Aorta (tissue), 5 donors: ENCODE results near the gene SUCNR1. TPM values are rescaled to one million over a fixed set of nuclear protein-coding genes. Genes with fewer than 3 reads are reported as not detected.
"Not testable (repeated sequence)": the region's sequence is repeated elsewhere in the genome, so short reads cannot be mapped to it uniquely, and the experiment has no call there.

Source experiments
- ATAC-seq: fragments of 200-7000 bp; cut with Tn5 transposase; one replicate; pipeline ENCODE4 v1.9.1; 2022; ENCODE audit warnings: moderate library complexity; ENCODE audit not compliant: low FRiP score
- DNase-seq, 2 donors: peaks; one replicate each; pipeline ENCODE4 v3.0.0-alpha.2; 2020
- H3K27ac ChIP-seq, 2 donors: one replicate each; pipeline ENCODE4 v1.5.1; 2013; ENCODE audit warnings: low read length in 2 of 2, mild to moderate bottlenecking in 2 of 2, moderate library complexity in 2 of 2, control low read depth in 1 of 2, inconsistent platforms in 1 of 2, low read depth in 1 of 2
- H3K27me3 ChIP-seq, 2 donors: one replicate each; pipeline ENCODE4 v1.6.1; 2013; ENCODE audit warnings: control low read depth in 1 of 2, low read length in 1 of 2, mild to moderate bottlenecking in 1 of 2, moderate library complexity in 1 of 2; ENCODE audit not compliant: insufficient read depth in 2 of 2, control insufficient read depth in 1 of 2
- H3K36me3 ChIP-seq, 2 donors: one replicate each; pipeline ENCODE4 v1.6.1; 2013; ENCODE audit warnings: control low read depth in 1 of 2, low read length in 1 of 2, mild to moderate bottlenecking in 1 of 2; ENCODE audit not compliant: insufficient read depth in 2 of 2, control insufficient read depth in 1 of 2
- H3K4me1 ChIP-seq, 2 donors: one replicate each; pipeline ENCODE4 v1.6.1; 2013; ENCODE audit warnings: low read length in 2 of 2, control low read depth in 1 of 2, mild to moderate bottlenecking in 1 of 2, moderate library complexity in 1 of 2; ENCODE audit not compliant: insufficient read depth in 2 of 2, control insufficient read depth in 1 of 2
- H3K4me3 ChIP-seq, 2 donors: one replicate each; pipeline ENCODE4 v1.5.1; 2013; ENCODE audit warnings: low read length in 2 of 2, control low read depth in 1 of 2, mild to moderate bottlenecking in 1 of 2
- H3K9me3 ChIP-seq: one replicate; pipeline ENCODE4 v1.6.1; 2013; ENCODE audit warnings: mild to moderate bottlenecking, low read length; ENCODE audit not compliant: control insufficient read depth
- WGBS, 2 donors: extraction: QIAGEN DNeasy Blood & Tissue Kit; methylation state at CpG; one replicate each; pipeline ENCODE4 v1.1.7; 2013; 5-methylcytosine and 5-hydroxymethylcytosine counted together
- intact Hi-C, 2 donors: fragments of 100-400 bp; cut with DNase I; formaldehyde crosslinking; loops; one replicate each; pipeline versions ENCODE4 v1.14.2 to v1.15.0; 2022
- polyA plus RNA-seq, 2 donors: library from polyadenylated mRNA; stranded (reverse); fragments of 200-250 nt; gene quantifications; one replicate each; pipeline ENCODE4 v1.2.3, GENCODE V29; 2013
- total RNA-seq, 2 donors: library from RNA; stranded (reverse); fragmentation: NEBNext Ultra II Directional; extraction: Animal tissue kit (Norgen Biotek cat#: 25700); gene quantifications; one replicate each; pipeline ENCODE4 v1.2.1, GENCODE V29; 2021
- donor health status: healthy with polysubstance abuse.
- donor health status: Bipolar disorder and iron deficiency.
- donor health status: DM: no; HTN: no; CAD: no.
- donor health status: DM: no; HTN: no; CAD: no.
- donor health status: DM: yes; HTN: yes; CAD: no.

The SUCNR1 gene
- total and polyA plus RNA-seq, 4 donors = 0.15 to 3.2 (median 1.1) TPM

GRCh38 chr3:151895478-151896241 is 22.2 kb downstream of the SUCNR1 start:
- DNase-seq (no peak), ATAC-seq (no peak)
- Histone ChIP-seq H3K4me1 (no peaks in the 10 kb centered on the region), H3K36me3 (no peaks in the 10 kb centered on the region), H3K27ac (no peak overlapping the region), H3K9me3 (no peaks in the 10 kb centered on the region), H3K4me3 (no peak overlapping the region), H3K27me3 (no peaks in the 10 kb centered on the region)
- WGBS, 2 donors = 61 to 69% methylated on average over 4 of the region's 4 CpGs
- intact Hi-C loops = no loop called here

GRCh38 chr3:151896246-151897012 is 23.0 kb downstream of the SUCNR1 start:
- Histone ChIP-seq H3K36me3 (no peaks in the 10 kb centered on the region), H3K27me3 (no peaks in the 10 kb centered on the region), H3K27ac (no peak overlapping the region), H3K4me1 (peaks cover 0 to 4% of the 10 kb centered on the region in 2 donors), H3K4me3 (no peak overlapping the region), H3K9me3 (no peaks in the 10 kb centered on the region)
- intact Hi-C loops = no loop called here
- DNase-seq (no peak), ATAC-seq (no peak)
- 54 to 60% methylated on average over 4 of the region's 4 CpGs for WGBS, 2 donors

GRCh38 chr3:151898121-151898520 is 24.7 kb downstream of the SUCNR1 start:
- no CpG with 5 or more reads among the region's 1 CpG for WGBS, 2 donors
- H3K4me3 ChIP-seq, ATAC-seq, H3K27ac ChIP-seq, H3K36me3 ChIP-seq, H3K27me3 ChIP-seq, H3K9me3 ChIP-seq, intact Hi-C loops, DNase-seq: not testable (repeated sequence)
- peaks cover 2 to 12% of the 10 kb centered on the region in 2 donors for H3K4me1 ChIP-seq

GRCh38 chr3:151898564-151899261 is 25.3 kb downstream of the SUCNR1 start:
- H3K27ac ChIP-seq, ATAC-seq, intact Hi-C loops, H3K36me3 ChIP-seq, H3K27me3 ChIP-seq, H3K9me3 ChIP-seq, H3K4me3 ChIP-seq, DNase-seq: not testable (repeated sequence)
- peaks cover 2 to 18% of the 10 kb centered on the region in 2 donors for H3K4me1 ChIP-seq
- WGBS, 2 donors = 96 to 98% methylated on average over 3 of the region's 3 CpGs

GRCh38 chr3:151899996-151900395 is 26.6 kb downstream of the SUCNR1 start:
- Histone ChIP-seq H3K4me3 (no peak overlapping the region), H3K36me3 (no peaks in the 10 kb centered on the region), H3K27ac (no peak overlapping the region), H3K9me3 (no peaks in the 10 kb centered on the region), H3K4me1 (peaks cover 2 to 18% of the 10 kb centered on the region in 2 donors), H3K27me3 (no peaks in the 10 kb centered on the region)
- ATAC-seq (no peak), DNase-seq (no peak)
- intact Hi-C loops = no loop called here

- WGBS, 2 donors = 57 to 61% methylated on average over 2 of the region's 2 CpGs
- DNase-seq (no peak), ATAC-seq (no peak)
- no peaks in the 10 kb centered on the region for H3K36me3 ChIP-seq
- no peak overlapping the region for H3K27ac ChIP-seq
- peaks cover 2 to 18% of the 10 kb centered on the region in 2 donors for H3K4me1 ChIP-seq
- H3K27me3 ChIP-seq = no peaks in the 10 kb centered on the region
- intact Hi-C loops = no loop called here
- H3K4me3 ChIP-seq = no peak overlapping the region
- no peaks in the 10 kb centered on the region for H3K9me3 ChIP-seq
These were observed 27.0 kb downstream of the SUCNR1 start for GRCh38 chr3:151900460-151900859.

- H3K4me1 ChIP-seq = peaks cover 2 to 18% of the 10 kb centered on the region in 2 donors
- no peaks in the 10 kb centered on the region for H3K9me3 ChIP-seq
- H3K27me3 ChIP-seq = no peaks in the 10 kb centered on the region
- ATAC-seq (no peak), DNase-seq (no peak)
- H3K36me3 ChIP-seq = no peaks in the 10 kb centered on the region
- H3K27ac ChIP-seq = no peak overlapping the region
- intact Hi-C loops = no loop called here
- 6 to 10% methylated on average over 1 of the region's 1 CpG for WGBS, 2 donors
- no peak overlapping the region for H3K4me3 ChIP-seq
These were observed 27.6 kb downstream of the SUCNR1 start for GRCh38 chr3:151900884-151901643.

GRCh38 chr3:151901644-151902285 is 28.3 kb downstream of the SUCNR1 start:
- Histone ChIP-seq H3K4me3 (no peak overlapping the region), H3K27ac (no peak overlapping the region), H3K9me3 (no peaks in the 10 kb centered on the region), H3K36me3 (no peaks in the 10 kb centered on the region), H3K4me1 (peaks cover 2 to 18% of the 10 kb centered on the region in 2 donors), H3K27me3 (no peaks in the 10 kb centered on the region)
- ATAC-seq = peak; percentile 49
- no peak for DNase-seq
- WGBS, 2 donors = 29 to 30% methylated on average over 3 of the region's 3 CpGs
- intact Hi-C loops = no loop called here
